NAMALWA (cell line): ENCODE measurements around the gene HTR4.
"Not testable (repeated sequence)": the region's sequence is repeated elsewhere in the genome, so short reads cannot be mapped to it uniquely, and the experiment has no call there.

Experiments
- DNase-seq: peaks from one replicate; pipeline ENCODE4 v3.0.0-alpha.2; 2015; ENCODE audit warnings: low spot score

HTR4 gene

DNA sequence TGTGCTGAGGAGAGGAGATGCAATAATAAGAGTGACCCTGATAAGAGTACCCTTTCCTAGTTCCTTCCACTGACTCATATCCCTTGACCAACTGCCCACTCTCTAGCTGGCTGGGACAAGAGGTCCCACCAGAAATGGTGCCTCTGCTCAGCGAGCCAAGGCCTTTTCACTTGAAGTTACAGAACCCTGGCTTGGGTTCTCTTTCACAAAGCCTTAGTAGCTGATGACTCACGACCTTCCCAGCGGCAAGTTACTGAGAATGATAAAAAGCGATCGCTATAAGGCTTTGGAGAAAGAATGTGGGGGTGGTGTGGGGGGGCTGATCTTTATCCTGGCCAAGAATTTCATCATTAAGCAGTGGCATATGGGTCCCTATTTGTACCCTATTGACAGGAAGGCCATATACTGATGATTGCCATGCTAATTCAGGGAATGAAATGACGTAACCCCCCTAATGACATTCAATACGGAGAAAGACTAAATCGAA is 180.3 kb downstream of the HTR4 start:
- no peak for DNase-seq

- no peak for DNase-seq
These were observed 182.9 kb downstream of the HTR4 start for GRCh38 chr5:148471379-148471778.

DNA sequence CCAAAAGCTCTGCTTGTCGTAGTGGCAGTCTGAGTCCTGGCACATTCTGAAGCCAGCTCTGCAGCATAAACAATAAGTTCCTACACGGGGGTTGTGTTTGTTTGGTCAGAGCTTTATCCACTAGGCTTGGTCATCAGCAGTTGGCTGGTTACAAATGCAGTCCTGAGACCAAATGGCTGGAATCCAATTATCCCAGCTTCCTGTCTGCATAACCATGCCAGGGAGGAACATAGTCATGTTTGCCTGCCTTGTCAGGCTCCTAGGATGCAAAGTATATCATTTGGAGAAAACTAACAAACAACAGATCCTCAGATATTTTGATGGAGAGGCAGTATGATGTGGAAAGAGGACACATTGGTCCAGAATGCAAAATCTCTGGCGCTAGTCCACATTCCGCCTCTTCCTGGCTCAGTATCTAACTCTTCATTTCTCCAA is 184.8 kb downstream of the HTR4 start:
- no peak for DNase-seq

- not testable (repeated sequence) for DNase-seq
These were observed 185.6 kb downstream of the HTR4 start for GRCh38 chr5:148468746-148469145.

GRCh38 chr5:148467958-148468357 is 186.4 kb downstream of the HTR4 start:
- DNase-seq = no peak

DNA sequence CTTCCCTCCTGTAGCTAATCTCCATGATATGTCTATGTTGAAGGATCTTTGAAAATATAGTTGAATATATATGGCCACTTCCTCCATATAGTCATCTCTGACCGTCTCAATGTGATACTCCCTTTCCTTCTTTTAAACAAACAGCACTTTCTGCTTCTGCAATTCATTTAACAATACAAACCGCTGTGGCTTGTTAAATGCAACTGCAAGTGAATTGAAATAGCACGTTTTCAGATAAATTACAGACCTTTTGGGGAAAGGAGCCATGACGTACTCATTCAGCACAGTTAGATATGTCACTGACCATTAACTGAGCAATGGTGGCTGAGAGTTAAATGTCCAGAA is 188.1 kb downstream of the HTR4 start:
- DNase-seq = no peak

DNA sequence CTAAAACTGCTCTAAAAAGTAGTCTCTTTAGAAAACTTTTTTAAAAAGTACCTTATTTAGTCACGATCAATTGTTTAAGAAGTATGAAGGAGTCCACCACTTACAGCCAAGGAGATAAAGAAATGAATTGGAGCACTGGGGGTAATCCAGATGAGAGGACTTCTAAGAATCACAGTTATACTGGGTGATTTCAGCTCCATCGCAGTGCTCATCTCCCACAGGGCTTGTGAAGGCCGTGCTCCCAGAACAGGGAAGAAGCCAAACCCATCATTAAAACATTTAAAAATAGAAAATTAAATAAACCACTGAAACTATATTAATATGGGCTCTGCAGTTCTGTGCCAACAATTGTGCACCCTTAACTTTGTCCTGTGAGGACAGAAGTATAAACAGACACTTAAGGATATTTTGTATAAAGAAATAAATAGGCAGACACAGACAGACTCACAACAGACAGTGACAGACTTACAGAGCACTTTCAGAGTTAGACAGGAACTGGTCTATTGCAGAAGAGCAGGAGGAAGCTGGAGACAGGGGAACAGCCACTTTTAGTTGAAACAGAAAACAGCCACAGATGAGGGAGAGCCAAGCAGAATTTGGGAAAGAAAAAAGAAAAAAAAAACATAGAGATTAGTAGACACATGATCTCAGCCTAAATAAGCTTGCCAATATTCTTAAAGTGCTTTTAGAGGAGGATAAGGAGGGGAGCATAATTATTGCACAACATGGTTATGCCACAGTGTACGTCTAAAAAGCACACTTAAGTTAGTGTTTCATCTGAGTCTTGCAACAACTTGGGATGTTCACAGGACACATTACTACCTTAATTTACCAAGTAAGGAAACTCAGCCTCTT is 188.7 kb downstream of the HTR4 start:
- DNase-seq = no peak

DNA sequence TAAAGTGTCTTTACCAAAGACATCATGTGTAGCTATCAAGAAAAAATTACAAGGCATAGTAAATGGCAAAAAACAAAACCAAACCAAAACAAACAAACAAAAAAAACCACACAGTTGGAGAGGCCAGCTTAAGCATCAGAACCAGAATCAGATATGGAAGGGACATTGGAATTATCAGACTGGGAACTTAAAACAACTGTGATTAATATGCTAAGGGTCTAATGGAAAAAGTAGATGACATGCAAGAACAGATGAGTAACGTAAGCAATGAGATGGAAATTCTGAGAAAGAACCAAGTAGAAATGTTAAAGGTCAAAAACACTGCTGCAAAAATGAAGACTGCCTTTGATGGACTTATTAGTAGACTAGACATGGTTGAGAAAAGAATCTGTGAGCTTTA is 194.7 kb downstream of the HTR4 start:
- no peak for DNase-seq

DNA sequence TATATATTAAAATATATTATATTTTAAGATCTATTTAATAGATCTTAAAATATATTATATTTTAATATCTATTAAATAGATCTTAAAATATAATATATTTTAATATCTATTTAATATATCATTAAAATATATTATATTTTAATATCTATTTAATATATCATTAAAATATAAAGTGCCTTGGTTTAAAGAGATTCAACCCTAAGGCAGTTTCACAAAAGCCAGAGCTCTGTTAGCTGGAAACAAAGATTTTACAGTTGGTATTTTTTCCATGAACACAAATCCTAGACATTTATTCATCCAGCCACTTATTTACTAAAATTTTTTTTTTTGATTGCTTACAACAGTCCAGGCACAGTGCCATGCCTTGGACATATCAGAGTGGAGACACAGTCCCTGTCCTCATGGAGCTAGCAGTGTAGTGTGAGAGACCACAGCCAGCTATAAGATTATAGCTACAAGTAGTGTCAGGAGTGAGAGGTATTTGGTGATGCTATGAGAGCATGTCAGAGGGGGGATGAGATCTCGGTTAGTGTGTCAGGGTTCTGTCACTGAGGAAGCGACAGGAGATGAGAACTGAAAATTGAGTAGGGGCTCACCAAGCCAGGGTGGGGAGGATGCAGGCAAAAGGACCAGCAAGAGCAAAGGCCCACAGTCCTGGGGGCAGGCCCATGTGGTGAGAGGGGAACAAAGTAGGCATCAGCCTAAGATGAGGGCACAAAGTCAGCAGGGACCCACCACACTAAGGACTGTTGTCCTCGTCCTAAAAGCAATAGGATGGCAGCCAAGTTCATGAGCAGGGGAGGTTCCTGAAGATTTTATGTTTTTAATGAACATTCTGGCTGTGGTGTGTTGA is 196.1 kb downstream of the HTR4 start:
- no peak for DNase-seq

GRCh38 chr5:148457183-148457620 is 197.1 kb downstream of the HTR4 start:
- peak; percentile 71 for DNase-seq

DNA sequence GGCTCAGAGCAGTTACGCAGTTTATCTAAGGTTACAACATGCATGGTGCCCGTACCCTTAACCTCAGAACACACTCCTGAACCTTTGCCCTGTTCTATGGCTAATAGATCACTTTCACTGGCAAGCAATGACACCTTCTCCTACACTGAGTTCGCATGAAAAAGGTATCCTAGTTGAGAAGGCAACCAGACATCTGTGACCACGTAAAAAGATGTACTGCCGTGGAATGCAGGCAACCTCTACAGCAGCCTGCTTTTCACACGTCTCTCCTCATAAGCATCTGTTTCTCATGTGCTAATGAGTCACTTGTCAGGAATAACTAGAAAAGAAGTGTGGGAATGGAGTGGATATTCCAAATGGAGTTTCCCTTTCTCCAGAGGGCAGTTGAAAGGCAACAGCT is 199.1 kb downstream of the HTR4 start:
- DNase-seq = no peak

DNA sequence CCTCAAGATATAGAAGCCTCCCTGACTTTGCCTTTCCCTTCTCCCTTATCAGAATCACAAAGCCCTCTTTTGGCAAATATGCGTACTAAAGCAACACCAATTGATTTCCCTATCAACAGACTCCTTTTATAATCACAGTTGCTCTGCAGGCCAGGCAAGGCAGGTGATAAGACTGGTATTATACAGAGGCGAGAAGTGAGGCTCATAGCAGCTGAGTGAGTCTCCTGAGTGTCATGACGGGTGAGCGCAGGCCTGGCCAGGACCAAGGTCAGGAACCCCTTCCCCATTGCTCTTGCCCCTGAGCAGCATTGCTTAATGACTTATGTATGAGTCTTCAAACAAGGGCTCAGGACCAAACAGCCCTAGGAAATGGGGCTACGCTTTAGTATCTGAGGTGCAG is 199.8 kb downstream of the HTR4 start:
- DNase-seq = no peak

DNA sequence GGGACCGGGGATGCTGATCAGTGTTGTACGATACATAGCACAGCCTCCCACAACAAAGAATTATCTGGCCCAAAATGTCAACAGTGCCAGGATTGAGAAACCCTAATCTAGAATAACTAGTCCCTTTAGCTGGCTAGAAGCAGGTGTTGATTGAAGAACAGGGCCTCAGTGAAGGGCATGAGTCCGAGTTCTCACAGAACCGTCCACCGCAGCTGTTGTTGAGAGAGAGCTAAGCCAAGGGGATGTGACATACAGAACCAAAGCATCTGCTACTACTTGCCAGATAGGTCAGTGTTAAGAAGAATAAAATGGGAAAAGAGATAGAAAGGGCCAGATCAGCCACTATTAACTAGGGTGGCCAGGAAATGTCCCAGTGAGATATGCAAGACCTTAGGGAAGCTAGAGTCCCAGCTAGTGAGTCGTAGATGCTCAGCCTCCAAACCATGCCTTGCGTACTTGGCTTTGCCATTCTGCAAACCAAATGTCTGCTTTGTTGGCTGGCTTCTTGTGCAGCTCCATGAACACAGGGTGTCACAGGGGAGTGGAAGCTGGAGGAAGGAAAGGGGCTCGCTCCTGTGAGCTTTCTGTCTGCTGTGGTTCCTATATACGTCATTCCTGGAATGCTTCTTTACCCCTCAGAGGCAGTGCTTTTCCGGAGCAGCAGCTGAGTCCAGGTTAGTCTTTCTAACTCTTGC is 201.7 kb downstream of the HTR4 start:
- no peak for DNase-seq

DNA sequence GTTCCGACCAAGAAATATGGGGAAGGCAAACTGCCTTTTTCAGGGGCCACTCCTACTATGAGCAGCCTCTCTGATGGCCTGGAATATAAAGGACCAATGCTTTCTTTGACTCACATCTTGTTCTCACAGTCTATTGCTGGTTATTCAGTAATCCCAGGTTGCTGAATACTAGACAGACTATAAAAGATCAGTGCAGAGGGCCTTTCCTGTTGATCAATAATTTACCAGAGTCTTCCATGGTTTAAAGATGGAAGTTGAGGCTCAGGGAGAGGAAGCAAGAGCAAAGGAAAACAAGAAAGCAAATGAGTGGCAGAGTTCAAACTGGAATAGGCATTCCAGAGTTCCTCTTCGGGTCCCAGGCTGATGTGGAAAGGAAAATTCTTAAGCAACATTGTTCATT is 207.7 kb downstream of the HTR4 start:
- no peak for DNase-seq

DNA sequence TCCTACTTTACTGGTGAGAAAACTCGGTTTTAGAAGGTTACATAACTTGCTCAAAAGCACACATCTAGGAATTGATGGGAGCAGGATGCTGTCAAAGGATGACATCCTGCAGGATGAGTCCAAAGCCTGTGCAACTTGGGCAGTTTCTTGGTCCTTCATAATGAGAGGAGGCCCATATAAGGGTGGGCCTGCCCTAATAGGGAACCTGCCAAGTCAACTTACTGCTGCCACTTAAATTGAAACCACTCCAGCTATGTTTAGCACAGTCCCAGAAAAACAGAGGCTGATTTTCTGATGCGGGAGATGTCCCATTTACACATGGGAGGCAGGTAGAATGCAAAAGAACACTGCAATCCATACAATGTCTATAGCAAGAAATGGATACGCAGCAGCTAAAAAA is 208.7 kb downstream of the HTR4 start:
- DNase-seq = no peak

GRCh38 chr5:148443998-148444397 is 210.3 kb downstream of the HTR4 start:
- peak; percentile 77 for DNase-seq

- DNase-seq = peak; percentile 3
These were observed 211.1 kb downstream of the HTR4 start for GRCh38 chr5:148443241-148443640.

GRCh38 chr5:148438933-148439332 is 215.4 kb downstream of the HTR4 start:
- DNase-seq = no peak

GRCh38 chr5:148437249-148437648 is 217.1 kb downstream of the HTR4 start:
- no peak for DNase-seq

DNA sequence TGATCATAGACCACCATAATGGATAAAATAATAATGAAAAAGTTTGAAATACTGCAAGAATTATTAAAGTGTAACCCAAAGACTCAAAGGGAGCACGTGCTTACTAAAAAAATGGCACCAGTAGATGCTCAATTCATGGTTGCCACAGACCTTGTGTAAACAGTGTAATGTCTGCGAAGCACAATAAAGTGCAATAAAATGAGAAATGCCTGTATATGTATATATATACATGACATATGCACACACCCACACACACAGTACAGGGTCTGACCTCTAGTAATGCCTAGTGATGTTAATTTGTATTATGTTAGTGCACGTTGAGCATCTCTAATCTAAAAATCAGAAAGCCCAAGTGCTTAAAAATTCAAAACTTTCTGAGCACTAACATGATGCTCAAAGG is 218.3 kb downstream of the HTR4 start:
- no peak for DNase-seq

GRCh38 chr5:148433826-148434225 is 220.5 kb downstream of the HTR4 start:
- no peak for DNase-seq
